Activated gamma-delta T cell treated with anti-CD3 and anti-CD28 coated beads, Interleukin-2, amount 50 U/mL, for 16 hours (primary cell): ENCODE results near the gene SERPINA3.
"Not testable (repeated sequence)": the region's sequence is repeated elsewhere in the genome, so short reads cannot be mapped to it uniquely, and the experiment has no call there.

ENCODE experiments used
- DNase-seq: peaks from one replicate; pipeline ENCODE4 v3.0.0-alpha.2; 2020; ENCODE audit warnings: low read depth

Gene SERPINA3

DNA sequence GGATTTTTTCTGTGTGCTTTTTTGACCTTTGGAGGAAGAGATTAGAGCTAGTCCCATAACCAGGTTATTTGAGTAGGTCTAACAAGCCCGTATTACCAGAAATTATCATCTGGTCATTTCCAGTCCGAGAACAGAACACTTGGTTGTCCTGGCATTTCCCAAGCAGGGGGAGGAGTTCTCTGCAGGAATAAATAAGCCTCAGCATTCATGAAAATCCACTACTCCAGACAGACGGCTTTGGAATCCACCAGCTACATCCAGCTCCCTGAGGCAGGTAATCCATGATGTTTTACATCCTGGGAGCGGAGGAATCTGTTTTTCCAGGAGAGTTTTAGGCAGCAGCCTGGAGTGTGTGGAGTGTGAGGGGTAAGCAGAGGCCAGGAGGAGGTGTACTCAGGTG, at the start of gene SERPINA3:
Gene SERPINA3, plus strand, starts transcription at position 218 of the 400 bp plus-strand sequence. CDS start 2,051 bp downstream, outside the sequence.
- DNase-seq, result no peak

- DNase-seq, result no peak
Measured at GRCh38 chr14:94562941-94563883, 49.0 kb upstream of the SERPINA3 start.

DNA sequence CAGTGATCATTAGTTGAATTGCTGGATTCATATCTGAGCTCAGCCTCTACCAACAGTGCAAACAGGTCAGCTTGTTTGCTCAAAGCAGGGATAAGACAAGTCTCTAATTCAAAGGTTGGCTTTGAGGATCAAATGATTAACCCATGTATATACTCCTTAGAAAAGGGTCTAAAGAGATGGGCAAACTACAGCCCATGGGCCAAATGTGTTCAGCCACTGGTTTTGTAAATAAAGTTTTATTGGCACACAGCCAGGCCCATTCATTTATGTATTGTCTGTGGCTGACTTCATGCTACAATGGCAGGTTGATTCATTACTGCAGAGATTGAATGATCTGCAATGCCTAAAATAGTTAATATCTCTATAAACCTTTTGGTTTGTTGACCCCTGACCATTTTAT, 47.8 kb upstream of the SERPINA3 start:
- DNase-seq, result no peak

- DNase-seq, result no peak
Measured at GRCh38 chr14:94568186-94568585, 44.0 kb upstream of the SERPINA3 start.

- DNase-seq, result no peak
Measured at GRCh38 chr14:94569381-94570001, 42.7 kb upstream of the SERPINA3 start.

DNA sequence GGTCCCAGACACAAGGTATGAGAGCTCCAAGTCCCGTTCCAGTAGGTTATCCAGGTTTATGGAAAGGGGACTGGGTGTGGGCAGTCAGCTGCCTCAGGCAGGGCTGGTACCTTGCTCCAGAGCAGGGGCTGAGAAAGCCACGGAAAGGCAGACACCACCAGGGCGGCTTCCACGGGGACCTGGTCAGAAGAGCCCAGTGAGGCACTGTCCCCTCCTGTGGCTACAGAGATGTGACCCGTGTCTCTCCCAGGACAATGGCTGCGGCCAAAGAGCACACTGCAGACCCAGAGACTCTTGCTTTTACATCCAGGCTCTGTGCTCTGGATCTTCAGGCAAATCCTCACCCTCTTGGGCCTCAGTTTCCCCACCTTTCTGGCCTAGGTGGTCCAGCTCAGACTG, 42.2 kb upstream of the SERPINA3 start:
- no peak for DNase-seq

- no peak for DNase-seq
Measured at GRCh38 chr14:94570440-94570839, 41.8 kb upstream of the SERPINA3 start.

DNA sequence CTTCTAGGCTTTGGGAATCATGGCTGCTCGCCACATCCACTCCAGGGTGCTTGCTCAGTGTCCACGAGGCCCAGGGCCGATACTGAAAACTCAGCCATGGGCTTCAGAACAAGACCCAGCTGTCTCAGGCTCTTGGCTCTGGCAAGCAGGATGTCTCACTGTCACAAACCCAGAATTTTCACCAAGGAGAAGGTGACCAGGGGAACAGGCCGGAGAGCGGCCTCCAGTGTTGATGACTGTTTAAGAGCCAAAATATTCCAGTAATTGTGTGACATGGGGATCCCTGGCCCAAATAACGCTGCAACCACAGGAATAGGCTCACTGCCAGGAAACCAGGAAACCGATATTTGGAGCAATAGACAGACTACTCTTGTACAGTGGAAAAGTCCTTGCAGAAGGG, 40.8 kb upstream of the SERPINA3 start:
- DNase-seq, result no peak

GRCh38 chr14:94571950-94572349, 40.2 kb upstream of the SERPINA3 start:
- DNase-seq, result no peak

DNA sequence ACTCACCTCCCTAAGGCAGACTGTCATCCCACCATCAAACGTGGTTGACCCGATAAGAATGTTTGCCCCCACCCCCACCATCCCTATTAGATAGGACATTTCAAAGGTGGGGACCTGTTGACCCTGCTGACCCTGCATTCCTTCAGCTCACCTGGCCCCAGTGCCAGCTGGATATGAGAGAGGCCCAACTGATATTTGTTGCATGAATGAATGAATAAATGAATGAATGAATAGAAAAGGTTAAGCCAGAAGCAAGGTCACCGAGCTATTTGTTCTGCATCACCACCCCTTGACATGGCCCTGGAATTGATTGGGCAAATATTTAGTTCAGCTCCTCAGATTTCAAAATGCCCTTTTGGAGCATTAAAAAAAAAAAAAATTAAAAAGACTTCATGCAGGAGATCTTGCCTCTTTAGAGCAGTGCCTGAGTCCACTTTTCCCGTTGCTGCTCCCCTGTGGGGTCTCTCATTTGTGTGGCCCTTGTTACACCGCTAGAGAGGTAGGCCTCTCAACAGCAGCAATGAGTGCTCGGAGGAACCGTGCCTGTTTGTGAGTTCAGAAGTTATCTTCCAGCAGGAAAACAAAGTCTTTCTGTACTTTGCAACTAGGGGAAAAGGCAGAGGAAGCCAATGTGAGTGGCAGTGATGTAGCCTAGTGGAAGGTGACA, 39.4 kb upstream of the SERPINA3 start:
- DNase-seq, result no peak

GRCh38 chr14:94573475-94574277, 38.5 kb upstream of the SERPINA3 start:
- DNase-seq, result no peak

- DNase-seq, result no peak
Measured at GRCh38 chr14:94574336-94574735, 37.9 kb upstream of the SERPINA3 start.

GRCh38 chr14:94575730-94576585, 36.2 kb upstream of the SERPINA3 start:
- DNase-seq, result no peak

- not testable (repeated sequence) for DNase-seq
Measured at GRCh38 chr14:94577472-94577871, 34.7 kb upstream of the SERPINA3 start.

- DNase-seq, result no peak
Measured at GRCh38 chr14:94578712-94579111, 33.5 kb upstream of the SERPINA3 start.

DNA sequence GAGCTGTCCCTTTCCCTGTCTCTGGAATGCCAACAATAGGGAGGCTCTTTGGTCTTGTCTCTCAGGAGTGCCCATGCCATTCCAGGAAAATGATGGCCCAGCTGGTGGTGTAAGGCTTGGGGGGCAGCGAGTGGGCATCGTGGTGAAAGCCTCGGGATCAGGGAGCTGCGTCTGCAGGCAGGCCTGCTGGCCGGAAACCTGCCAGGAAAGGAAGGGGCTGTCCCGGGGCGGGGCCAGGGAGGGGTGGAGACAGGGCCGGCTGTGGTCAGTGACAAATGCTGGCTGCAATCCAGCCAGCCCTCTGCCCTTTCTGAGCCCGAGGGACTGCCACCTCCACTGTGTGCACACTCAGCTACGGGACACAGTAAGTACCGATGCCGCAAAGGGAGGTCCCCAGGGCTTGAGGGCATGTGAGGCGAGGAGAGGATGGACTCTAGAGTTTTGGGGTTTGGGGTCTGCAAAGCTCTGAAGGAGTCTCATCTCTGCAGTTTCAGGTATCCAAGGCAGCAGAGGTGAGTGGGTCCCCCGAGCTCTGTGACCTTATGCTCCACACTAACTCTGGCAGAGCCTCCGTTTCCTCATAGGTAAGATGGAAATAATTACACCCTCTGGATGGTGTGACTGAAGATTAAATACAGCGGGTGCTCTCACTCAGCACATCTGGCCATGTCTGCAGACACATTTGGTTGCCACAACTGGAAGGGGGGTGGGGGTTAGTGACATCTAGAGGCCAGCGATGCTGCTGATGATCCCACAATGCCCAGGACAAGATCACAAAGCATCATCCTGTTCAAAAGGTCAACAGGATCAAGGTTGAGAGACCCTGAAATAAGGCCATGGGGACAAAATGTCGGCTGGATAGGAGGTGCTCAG, 30.8 kb upstream of the SERPINA3 start, which contains the start of gene SERPINA5:
Gene SERPINA5, plus strand, starts transcription at position 300 of the 873 bp plus-strand sequence. CDS start 5,937 bp downstream, outside the sequence.
- no peak for DNase-seq

- DNase-seq, result no peak
Measured at GRCh38 chr14:94582199-94582750, 29.9 kb upstream of the SERPINA3 start.

- no peak for DNase-seq
Measured at GRCh38 chr14:94582851-94583250, 29.3 kb upstream of the SERPINA3 start.

- no peak for DNase-seq
Measured at GRCh38 chr14:94583557-94583956, 28.6 kb upstream of the SERPINA3 start.
